Muscle of arm (tissue), 14 donors: ENCODE results near the gene ST7. TPM values are rescaled to one million over a fixed set of nuclear protein-coding genes. Genes with fewer than 3 reads are reported as not detected.
"Not testable (repeated sequence)": the region's sequence is repeated elsewhere in the genome, so short reads cannot be mapped to it uniquely, and the experiment has no call there.

Experiments
- DNase-seq: peaks from one replicate; pipeline ENCODE4 v3.0.0-alpha.2; 2013
- long read RNA-seq, 11 donors: transcript quantifications; one replicate each; lab custom pipeline, GENCODE V29; 2026
- polyA plus RNA-seq, 12 donors: library from polyadenylated mRNA; unstranded; fragments of 120-200 nt; gene quantifications; one replicate each; pipeline ENCODE4 v1.2.1, GENCODE V29; 2013; ENCODE audit not compliant: insufficient read length in 12 of 12

ST7 gene, protein sequence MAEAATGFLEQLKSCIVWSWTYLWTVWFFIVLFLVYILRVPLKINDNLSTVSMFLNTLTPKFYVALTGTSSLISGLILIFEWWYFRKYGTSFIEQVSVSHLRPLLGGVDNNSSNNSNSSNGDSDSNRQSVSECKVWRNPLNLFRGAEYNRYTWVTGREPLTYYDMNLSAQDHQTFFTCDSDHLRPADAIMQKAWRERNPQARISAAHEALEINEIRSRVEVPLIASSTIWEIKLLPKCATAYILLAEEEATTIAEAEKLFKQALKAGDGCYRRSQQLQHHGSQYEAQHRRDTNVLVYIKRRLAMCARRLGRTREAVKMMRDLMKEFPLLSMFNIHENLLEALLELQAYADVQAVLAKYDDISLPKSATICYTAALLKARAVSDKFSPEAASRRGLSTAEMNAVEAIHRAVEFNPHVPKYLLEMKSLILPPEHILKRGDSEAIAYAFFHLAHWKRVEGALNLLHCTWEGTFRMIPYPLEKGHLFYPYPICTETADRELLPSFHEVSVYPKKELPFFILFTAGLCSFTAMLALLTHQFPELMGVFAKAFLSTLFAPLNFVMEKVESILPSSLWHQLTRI
- 10 to 100 TPM in 11 of 12 donors, not detected in 1; 16.0 to 22.8 (median 19.6) TPM for polyA plus RNA-seq
- long read RNA-seq, donor 1, partial matches to known transcripts: 6 of 8 reads
- long read RNA-seq, donor 1, other reads (novel, unspliced or antisense): 0 of 8 reads
- long read RNA-seq, donor 2, partial matches to known transcripts: 0 of 1 reads
- long read RNA-seq, donor 2, other reads (novel, unspliced or antisense): 0 of 1 reads
- long read RNA-seq, donor 3, partial matches to known transcripts: 0 of 2 reads
- long read RNA-seq, donor 3, other reads (novel, unspliced or antisense): 0 of 2 reads
- long read RNA-seq, donor 4: 0 reads
- long read RNA-seq, donor 5, partial matches to known transcripts: 0 of 1 reads
- long read RNA-seq, donor 5, other reads (novel, unspliced or antisense): 0 of 1 reads
- long read RNA-seq, donor 6, partial matches to known transcripts: 0 of 5 reads
- long read RNA-seq, donor 6, other reads (novel, unspliced or antisense): 0 of 5 reads
- long read RNA-seq, donor 7: 0 reads
- long read RNA-seq, donor 8, partial matches to known transcripts: 28 of 32 reads
- long read RNA-seq, donor 8, other reads (novel, unspliced or antisense): 0 of 32 reads
- long read RNA-seq, donor 9, partial matches to known transcripts: 0 of 2 reads
- long read RNA-seq, donor 9, other reads (novel, unspliced or antisense): 0 of 2 reads
- long read RNA-seq, donor 10, partial matches to known transcripts: 0 of 2 reads
- long read RNA-seq, donor 10, other reads (novel, unspliced or antisense): 0 of 2 reads
- long read RNA-seq, donor 11, partial matches to known transcripts: 0 of 2 reads
- long read RNA-seq, donor 11, other reads (novel, unspliced or antisense): 0 of 2 reads

- peak; percentile 81 for DNase-seq
Observed at GRCh38 chr7:116953372-116953905, at the start of gene ST7. Gene ST7, plus strand, starts transcription at chr7:116953501. Its CDS starts 40 bp downstream, at chr7:116953541.

- no peak for DNase-seq
Observed at GRCh38 chr7:116906391-116906790, 46.9 kb upstream of the ST7 start.

DNA sequence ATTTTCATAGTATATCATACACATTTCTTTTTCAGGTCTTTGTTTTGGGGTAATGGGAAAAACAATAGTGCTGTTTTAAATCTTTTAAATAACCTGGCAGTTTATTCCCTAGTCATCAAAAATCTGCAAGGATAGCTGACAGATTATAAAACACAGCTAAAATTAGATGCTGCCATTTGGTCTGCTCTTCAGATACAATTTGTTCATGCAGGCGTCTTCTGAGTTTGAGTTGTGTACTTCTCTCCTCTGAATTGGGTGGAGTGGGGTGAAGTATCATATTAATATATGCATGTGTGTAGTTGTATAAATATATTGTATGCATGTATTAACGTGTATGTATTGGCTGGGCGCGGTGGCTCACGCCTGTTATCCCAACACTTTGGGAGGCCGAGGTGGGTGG, 42.9 kb upstream of the ST7 start:
- DNase-seq: no peak

- no peak for DNase-seq
Observed at GRCh38 chr7:116911801-116912200, 41.5 kb upstream of the ST7 start.

DNA sequence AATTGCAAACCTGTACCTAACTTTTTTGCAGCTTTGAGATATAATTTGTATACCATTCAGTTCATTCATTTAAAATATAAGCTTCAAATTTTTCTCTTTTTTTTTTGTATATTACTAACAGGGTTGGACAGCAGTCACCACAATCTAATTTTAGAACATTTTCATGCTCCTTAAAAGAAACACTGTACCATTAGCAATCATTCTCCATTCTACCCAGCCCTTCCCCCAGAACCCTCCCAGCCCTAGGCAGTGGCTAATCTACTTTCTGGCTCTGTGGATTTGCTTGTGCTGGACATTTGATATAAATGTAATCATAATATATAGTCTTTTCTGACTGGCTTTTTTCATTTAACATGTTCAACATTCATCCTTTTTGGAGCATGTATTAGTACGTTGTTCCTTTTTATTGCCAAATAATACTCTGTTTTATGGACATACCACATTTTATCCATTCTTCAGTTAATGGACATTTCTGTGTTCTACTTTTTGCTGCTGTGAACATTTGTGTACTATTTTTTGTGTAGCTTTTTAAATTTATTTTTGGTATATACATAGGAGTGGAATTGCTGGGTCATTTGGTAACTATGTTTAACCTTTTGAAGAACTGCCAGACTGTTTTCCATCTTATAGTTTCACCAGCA, 40.9 kb upstream of the ST7 start:
- DNase-seq: no peak

- DNase-seq: no peak
Observed at GRCh38 chr7:116918704-116919103, 34.6 kb upstream of the ST7 start.

GRCh38 chr7:116920359-116920758, 32.9 kb upstream of the ST7 start:
- DNase-seq: no peak

- no peak for DNase-seq
Observed at GRCh38 chr7:116922545-116922944, 30.8 kb upstream of the ST7 start.

GRCh38 chr7:116924741-116925140, 28.6 kb upstream of the ST7 start:
- no peak for DNase-seq

DNA sequence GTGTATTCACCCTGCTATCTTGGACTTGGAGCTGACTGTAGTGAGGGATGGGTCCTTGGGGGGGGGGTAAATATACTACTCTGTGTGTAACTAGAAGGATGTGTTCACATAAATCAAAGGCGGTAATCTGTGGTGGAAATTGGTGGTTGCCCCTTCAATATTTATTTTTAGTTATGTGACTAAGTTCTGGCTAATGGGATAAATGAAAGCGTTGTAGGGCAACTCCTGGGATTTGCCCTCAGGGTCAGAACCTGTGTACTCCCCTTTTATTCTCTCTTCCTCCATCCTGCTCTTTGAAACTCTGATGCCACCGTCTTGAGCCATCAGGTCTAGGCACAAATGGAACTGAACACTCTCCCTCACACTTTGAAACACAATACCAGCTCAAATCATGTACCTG, 24.3 kb upstream of the ST7 start:
- DNase-seq: no peak

GRCh38 chr7:116929914-116930913, 23.1 kb upstream of the ST7 start:
- peak; percentile 81 for DNase-seq

- no peak for DNase-seq
Observed at GRCh38 chr7:116932566-116932965, 20.7 kb upstream of the ST7 start.

DNA sequence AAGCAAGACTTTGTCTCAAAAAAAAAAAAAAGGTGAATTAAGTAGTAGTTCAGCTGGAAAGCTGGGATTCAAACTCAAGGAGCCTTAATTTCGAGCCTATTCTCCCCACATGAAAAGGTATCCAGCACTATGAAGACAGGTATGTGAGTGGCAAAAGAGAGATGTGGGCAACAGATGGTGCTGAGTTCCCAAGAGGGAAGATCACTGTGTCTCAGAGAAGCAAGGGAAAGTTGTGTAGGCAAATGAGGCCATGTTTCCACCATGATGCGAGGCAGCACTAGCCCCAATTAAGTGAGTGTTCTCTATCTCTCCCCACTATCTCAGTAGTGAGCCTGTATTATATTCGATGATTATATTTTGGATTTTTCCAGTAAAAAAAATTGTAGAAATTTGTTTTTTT, 19.8 kb upstream of the ST7 start:
- no peak for DNase-seq

GRCh38 chr7:116934580-116934979, 18.7 kb upstream of the ST7 start:
- DNase-seq: no peak

- DNase-seq: not testable (repeated sequence)
Observed at GRCh38 chr7:116936844-116937243, 16.5 kb upstream of the ST7 start.

- no peak for DNase-seq
Observed at GRCh38 chr7:116938678-116939077, 14.6 kb upstream of the ST7 start.

- DNase-seq: no peak
Observed at GRCh38 chr7:116940689-116941370, 12.5 kb upstream of the ST7 start.

GRCh38 chr7:116942504-116942903, 10.8 kb upstream of the ST7 start:
- DNase-seq: no peak

- no peak for DNase-seq
Observed at GRCh38 chr7:116948934-116949333, 4.4 kb upstream of the ST7 start.
